HepG2 (cell line): ENCODE results near the gene BABAM1. TPM values are rescaled to one million over a fixed set of nuclear protein-coding genes. Genes with fewer than 3 reads are reported as not detected.
A peak's percentile ranks its signal among the peaks of the same experiment; 100 is the strongest.

Experiments used
- CBFB ChIP-seq: sonication (generic); formaldehyde crosslinking; IDR thresholded peaks from 2 replicates; pipeline ENCODE4 v1.4.0; 2020; ENCODE audit warnings: missing genetic modification reagents
- CBX5 ChIP-seq: sonication (generic); formaldehyde crosslinking; IDR thresholded peaks from 2 replicates; pipeline ENCODE4 v1.4.0; 2020; ENCODE audit warnings: missing genetic modification reagents, borderline replicate concordance
- EED ChIP-seq: sonication (generic); formaldehyde crosslinking; IDR thresholded peaks from 2 replicates; pipeline ENCODE4 v1.5.0; 2020; ENCODE audit warnings: mild to moderate bottlenecking, missing genetic modification reagents
- HMGA1 ChIP-seq: sonication (generic); formaldehyde crosslinking; conservative IDR thresholded peaks from 2 replicates; pipeline ENCODE4 v1.4.0; 2020; ENCODE audit warnings: missing genetic modification reagents
- MAF1 ChIP-seq: sonication (generic); formaldehyde crosslinking; IDR thresholded peaks from 2 replicates; pipeline ENCODE4 v1.5.0; 2020; ENCODE audit warnings: missing genetic modification reagents, borderline replicate concordance
- MIXL1 ChIP-seq: IDR thresholded peaks from 2 replicates; pipeline ENCODE4 v1.6.1; 2016
- NFE2 ChIP-seq: sonication (generic); formaldehyde crosslinking; IDR thresholded peaks from 2 replicates; pipeline ENCODE4 v1.4.0; 2020; ENCODE audit warnings: missing genetic modification reagents
- NFIB ChIP-seq: sonication (generic); formaldehyde crosslinking; IDR thresholded peaks from 2 replicates; pipeline ENCODE4 v1.9.0; 2021; ENCODE audit warnings: missing genetic modification reagents, mild to moderate bottlenecking, borderline replicate concordance
- ZNF484 ChIP-seq: sonication (generic); formaldehyde crosslinking; IDR thresholded peaks from 2 replicates; pipeline ENCODE4 v1.5.1; 2020; ENCODE audit warnings: mild to moderate bottlenecking, low read depth, missing genetic modification reagents, borderline replicate concordance
- ZNF670 ChIP-seq: sonication (generic); formaldehyde crosslinking; IDR thresholded peaks from 2 replicates; pipeline ENCODE4 v1.8.0; 2022; ENCODE audit warnings: mild to moderate bottlenecking, missing genetic modification reagents, borderline replicate concordance
- polyA plus RNA-seq, 8 experiments: library from polyadenylated mRNA; depleted of rRNA in 3 of 8; stranded (reverse) in 7 of 8; unstranded in 1 of 8; fragments of >200 nt; fragmentation: Illumina TruSeq in 4 of 8; extraction: Trizol in 4 of 8; gene quantifications; 2 replicates each; pipeline versions ENCODE4 v1.2.1 to v1.2.3, GENCODE V29; 2011 to 2016; ENCODE audit warnings: low read depth in 4 of 8, missing spikeins in 1 of 8, mixed read lengths in 1 of 8; ENCODE audit not compliant: insufficient read depth in 1 of 8
- total RNA-seq, 5 experiments: library from RNA; depleted of rRNA; stranded (reverse); fragments of >200 nt; fragmentation: Illumina TruSeq; extraction: Trizol; gene quantifications; 2 replicates each; pipeline ENCODE4 v1.2.3, GENCODE V29; 2016; ENCODE audit warnings: low read depth in 1 of 5
- TF ChIP-seq, protein P1 (sequence below): sonication (generic); formaldehyde crosslinking; IDR thresholded peaks from 2 replicates; pipeline ENCODE4 v1.4.0; 2020; ENCODE audit warnings: mild to moderate bottlenecking, missing genetic modification reagents
- TF ChIP-seq, protein P2 (sequence below): sonication (generic); formaldehyde crosslinking; IDR thresholded peaks from one replicate; pipeline ENCODE4 v1.5.1; 2020; ENCODE audit warnings: mild to moderate bottlenecking, missing genetic modification reagents; ENCODE audit errors: not compliant biosample characterization
- TF ChIP-seq, protein P3 (sequence below): sonication (generic); formaldehyde crosslinking; IDR thresholded peaks from 2 replicates; pipeline ENCODE4 v1.8.1; 2023; ENCODE audit warnings: mild to moderate bottlenecking, missing genetic modification reagents
- TF ChIP-seq, protein P4 (sequence below): sonication (generic); formaldehyde crosslinking; IDR thresholded peaks from 2 replicates; pipeline ENCODE4 v1.5.0; 2020; ENCODE audit warnings: missing genetic modification reagents
- TF ChIP-seq, protein P5 (sequence below): sonication (generic); formaldehyde crosslinking; IDR thresholded peaks from 2 replicates; pipeline ENCODE4 v1.5.0; 2020; ENCODE audit warnings: missing genetic modification reagents
- TF ChIP-seq, protein P6 (sequence below): sonication (generic); formaldehyde crosslinking; IDR thresholded peaks from 2 replicates; pipeline ENCODE4 v1.8.1; 2022; ENCODE audit warnings: mild to moderate bottlenecking, missing genetic modification reagents

BABAM1 gene
- total and polyA plus RNA-seq, 2 of the 13 experiments (the other 11 are each of a cell fraction or from before 2014, with no cell fraction given), result 70.0 to 82.0 TPM

DNA sequence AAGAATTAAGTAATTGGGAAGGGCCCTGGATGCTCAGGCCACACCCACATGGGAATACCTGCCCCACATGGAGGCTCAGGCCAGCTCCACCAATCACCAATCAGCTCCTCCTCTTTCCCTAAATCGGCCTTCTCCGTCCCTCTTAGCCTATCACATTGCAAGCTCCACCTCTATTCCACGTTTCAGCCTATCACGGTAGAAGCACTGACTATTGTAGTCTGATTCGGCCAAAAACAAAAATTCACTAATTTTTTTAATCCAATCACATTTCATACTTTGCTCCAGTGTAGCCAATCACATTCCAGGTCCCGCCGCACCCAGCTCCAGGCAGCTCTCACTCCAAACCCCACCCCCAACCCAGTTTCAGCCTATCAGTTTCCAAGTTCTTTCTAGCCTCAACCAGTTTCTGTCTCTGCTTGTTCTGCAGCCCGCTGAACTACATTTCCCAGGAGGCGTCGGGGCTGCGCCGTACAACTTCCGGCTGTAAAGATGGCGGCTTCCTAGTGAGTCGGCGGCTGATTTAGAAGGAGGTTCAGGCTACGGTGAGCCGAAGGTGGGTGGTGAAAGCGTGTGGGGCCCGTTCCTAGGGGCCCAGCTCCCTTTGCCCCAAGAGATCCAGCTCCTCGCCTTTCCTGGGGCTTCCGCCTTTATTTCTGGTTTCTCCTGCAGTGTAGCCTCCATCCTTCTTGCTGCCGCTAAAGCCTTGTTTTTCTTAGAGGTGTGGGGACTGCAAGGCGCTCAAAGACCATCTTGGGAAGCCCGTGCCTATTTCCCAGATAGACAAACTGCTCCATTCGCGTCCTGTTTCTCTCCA lies at the start of gene BABAM1 (continued):
- TF ChIP-seq, protein P1, sequence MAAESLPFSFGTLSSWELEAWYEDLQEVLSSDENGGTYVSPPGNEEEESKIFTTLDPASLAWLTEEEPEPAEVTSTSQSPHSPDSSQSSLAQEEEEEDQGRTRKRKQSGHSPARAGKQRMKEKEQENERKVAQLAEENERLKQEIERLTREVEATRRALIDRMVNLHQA (CRISPR knock-in tag), result no peak
- TF ChIP-seq ZNF670 (CRISPR knock-in tag), result no peak
- no peak for TF ChIP-seq NFE2 (CRISPR knock-in tag)
- TF ChIP-seq EED (CRISPR knock-in tag), result no peak
- no peak for TF ChIP-seq CBX5 (CRISPR knock-in tag)
- TF ChIP-seq HMGA1 (CRISPR knock-in tag), result no peak
- no peak for TF ChIP-seq MAF1 (CRISPR knock-in tag)
- TF ChIP-seq, protein P2, sequence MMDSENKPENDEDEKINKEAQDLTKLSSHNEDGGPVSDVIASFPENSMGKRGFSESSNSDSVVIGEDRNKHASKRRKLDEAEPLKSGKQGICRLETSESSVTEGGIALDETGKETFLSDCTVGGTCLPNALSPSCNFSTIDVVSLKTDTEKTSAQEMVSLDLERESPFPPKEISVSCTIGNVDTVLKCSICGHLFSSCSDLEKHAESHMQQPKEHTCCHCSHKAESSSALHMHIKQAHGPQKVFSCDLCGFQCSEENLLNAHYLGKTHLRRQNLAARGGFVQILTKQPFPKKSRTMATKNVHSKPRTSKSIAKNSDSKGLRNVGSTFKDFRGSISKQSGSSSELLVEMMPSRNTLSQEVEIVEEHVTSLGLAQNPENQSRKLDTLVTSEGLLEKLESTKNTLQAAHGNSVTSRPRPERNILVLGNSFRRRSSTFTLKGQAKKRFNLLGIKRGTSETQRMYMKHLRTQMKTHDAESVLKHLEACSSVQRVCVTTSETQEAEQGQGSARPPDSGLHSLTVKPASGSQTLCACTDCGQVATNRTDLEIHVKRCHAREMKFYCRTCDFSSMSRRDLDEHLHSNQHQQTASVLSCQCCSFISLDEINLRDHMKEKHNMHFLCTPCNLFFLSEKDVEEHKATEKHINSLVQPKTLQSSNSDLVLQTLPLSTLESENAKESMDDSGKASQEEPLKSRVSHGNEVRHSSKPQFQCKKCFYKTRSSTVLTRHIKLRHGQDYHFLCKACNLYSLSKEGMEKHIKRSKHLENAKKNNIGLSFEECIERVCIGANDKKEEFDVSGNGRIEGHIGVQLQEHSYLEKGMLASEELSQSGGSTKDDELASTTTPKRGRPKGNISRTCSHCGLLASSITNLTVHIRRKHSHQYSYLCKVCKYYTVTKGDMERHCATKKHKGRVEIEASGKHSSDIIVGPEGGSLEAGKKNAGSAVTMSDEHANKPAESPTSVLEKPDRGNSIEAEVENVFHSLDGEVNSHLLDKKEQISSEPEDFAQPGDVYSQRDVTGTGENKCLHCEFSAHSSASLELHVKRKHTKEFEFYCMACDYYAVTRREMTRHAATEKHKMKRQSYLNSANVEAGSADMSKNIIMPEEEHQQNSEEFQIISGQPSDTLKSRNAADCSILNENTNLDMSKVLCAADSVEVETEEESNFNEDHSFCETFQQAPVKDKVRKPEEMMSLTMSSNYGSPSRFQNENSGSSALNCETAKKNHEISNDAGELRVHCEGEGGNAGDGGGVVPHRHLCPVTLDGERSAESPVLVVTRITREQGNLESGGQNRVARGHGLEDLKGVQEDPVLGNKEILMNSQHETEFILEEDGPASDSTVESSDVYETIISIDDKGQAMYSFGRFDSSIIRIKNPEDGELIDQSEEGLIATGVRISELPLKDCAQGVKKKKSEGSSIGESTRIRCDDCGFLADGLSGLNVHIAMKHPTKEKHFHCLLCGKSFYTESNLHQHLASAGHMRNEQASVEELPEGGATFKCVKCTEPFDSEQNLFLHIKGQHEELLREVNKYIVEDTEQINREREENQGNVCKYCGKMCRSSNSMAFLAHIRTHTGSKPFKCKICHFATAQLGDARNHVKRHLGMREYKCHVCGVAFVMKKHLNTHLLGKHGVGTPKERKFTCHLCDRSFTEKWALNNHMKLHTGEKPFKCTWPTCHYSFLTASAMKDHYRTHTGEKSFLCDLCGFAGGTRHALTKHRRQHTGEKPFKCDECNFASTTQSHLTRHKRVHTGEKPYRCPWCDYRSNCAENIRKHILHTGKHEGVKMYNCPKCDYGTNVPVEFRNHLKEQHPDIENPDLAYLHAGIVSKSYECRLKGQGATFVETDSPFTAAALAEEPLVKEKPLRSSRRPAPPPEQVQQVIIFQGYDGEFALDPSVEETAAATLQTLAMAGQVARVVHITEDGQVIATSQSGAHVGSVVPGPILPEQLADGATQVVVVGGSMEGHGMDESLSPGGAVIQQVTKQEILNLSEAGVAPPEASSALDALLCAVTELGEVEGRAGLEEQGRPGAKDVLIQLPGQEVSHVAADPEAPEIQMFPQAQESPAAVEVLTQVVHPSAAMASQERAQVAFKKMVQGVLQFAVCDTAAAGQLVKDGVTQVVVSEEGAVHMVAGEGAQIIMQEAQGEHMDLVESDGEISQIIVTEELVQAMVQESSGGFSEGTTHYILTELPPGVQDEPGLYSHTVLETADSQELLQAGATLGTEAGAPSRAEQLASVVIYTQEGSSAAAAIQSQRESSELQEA (CRISPR knock-in tag), result no peak
- no peak for TF ChIP-seq CBFB (CRISPR knock-in tag)
- TF ChIP-seq ZNF484, result no peak
- no peak for TF ChIP-seq NFIB (CRISPR knock-in tag)
- TF ChIP-seq, protein P3, sequence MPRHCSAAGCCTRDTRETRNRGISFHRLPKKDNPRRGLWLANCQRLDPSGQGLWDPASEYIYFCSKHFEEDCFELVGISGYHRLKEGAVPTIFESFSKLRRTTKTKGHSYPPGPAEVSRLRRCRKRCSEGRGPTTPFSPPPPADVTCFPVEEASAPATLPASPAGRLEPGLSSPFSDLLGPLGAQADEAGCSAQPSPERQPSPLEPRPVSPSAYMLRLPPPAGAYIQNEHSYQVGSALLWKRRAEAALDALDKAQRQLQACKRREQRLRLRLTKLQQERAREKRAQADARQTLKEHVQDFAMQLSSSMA (CRISPR knock-in tag), result 0 out of 2 replicates have a peak, but pooled peaks have one; percentile 54
- TF ChIP-seq, protein P4, sequence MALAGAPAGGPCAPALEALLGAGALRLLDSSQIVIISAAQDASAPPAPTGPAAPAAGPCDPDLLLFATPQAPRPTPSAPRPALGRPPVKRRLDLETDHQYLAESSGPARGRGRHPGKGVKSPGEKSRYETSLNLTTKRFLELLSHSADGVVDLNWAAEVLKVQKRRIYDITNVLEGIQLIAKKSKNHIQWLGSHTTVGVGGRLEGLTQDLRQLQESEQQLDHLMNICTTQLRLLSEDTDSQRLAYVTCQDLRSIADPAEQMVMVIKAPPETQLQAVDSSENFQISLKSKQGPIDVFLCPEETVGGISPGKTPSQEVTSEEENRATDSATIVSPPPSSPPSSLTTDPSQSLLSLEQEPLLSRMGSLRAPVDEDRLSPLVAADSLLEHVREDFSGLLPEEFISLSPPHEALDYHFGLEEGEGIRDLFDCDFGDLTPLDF (CRISPR knock-in tag), result no peak
- TF ChIP-seq, protein P5, sequence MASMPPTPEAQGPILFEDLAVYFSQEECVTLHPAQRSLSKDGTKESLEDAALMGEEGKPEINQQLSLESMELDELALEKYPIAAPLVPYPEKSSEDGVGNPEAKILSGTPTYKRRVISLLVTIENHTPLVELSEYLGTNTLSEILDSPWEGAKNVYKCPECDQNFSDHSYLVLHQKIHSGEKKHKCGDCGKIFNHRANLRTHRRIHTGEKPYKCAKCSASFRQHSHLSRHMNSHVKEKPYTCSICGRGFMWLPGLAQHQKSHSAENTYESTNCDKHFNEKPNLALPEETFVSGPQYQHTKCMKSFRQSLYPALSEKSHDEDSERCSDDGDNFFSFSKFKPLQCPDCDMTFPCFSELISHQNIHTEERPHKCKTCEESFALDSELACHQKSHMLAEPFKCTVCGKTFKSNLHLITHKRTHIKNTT (CRISPR knock-in tag), result no peak
- TF ChIP-seq MIXL1 (CRISPR knock-in tag), result no peak
- TF ChIP-seq, protein P6, sequence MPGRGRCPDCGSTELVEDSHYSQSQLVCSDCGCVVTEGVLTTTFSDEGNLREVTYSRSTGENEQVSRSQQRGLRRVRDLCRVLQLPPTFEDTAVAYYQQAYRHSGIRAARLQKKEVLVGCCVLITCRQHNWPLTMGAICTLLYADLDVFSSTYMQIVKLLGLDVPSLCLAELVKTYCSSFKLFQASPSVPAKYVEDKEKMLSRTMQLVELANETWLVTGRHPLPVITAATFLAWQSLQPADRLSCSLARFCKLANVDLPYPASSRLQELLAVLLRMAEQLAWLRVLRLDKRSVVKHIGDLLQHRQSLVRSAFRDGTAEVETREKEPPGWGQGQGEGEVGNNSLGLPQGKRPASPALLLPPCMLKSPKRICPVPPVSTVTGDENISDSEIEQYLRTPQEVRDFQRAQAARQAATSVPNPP, result no peak
